Measurements from ENCODE around the gene LHFPL2.
A peak's percentile ranks its signal among the peaks of the same experiment; 100 is the strongest.

Gene LHFPL2

DNA sequence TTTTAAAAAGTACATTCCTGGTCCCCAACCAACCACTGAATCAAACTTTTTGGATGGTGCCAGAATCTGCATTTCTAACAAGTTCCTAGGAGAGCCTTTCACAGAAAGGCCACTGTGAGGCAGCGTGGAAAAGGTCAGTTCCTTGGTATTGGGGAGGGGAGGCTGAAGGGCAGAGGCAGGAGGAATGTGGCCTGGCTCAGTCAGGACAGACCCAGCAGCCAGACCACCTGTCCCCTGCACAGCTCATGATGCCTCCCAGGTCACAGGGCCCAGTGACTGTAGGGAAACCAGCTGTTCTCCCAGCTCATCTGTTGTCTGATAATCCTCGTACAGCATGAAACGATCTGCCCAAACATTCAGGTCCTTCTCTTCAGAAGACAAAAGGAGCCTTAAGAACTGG, 132.9 kb downstream of the LHFPL2 start:
- DNase-seq: no peak

DNA sequence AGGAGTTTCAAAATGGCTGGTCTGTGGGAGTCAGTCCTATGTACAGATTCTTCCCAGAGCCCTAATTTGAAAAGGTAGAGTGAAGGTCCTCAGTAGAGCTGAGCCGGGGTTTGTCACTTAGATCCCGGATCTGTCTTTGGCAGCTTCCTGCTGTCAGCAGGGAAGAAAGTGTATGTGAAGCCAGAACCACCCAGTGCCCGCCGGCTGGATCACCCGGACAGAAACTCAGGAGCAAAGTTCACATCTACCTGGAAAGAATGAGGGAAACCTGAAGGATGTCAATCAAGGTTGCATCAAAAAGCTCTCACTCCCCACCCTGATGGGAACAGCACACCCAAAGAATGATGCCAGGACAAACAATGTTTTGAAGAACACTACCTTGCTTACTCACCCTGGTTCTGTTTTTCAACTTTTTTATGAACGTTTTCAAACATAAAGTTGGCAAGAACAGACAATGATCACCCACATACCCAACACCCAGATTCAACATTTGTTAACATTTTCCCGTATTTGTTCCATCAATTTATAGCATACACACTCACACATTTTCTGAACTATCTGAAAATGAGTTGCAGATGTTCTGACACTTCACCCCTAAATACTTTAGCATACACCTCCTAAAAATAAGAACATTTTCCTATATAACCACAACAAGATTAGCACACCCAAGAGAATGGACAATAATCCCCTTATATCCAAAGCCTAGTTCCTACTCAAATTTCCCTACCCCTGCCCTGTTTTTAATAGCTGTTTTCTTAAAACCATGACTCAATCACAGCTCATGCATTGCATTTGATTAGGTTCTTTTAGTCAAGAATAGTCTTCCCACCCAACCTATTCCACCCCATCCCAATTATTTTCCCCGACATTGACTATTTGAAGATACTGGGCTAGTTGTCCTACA, 133.9 kb downstream of the LHFPL2 start:
- no peak for DNase-seq

DNA sequence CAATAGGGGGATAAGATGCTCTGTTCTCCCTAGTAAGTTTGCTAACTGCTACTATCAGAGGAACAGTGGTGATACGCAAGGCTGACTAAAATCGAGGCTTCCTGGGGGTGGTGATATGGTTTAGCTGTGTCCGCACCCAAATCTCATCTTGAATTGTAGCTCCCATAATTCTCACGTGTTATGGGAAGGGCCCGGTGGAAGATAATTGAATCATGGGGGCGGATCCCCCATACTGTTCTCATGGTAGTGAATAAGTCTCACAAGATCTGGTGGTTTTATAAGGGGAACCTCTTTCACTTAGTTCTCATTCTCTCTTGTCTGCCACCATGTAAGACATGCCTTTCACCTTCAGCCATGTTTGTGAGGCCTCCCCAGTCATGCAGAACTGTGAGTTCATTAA, 135.1 kb downstream of the LHFPL2 start:
- no peak for DNase-seq

DNA sequence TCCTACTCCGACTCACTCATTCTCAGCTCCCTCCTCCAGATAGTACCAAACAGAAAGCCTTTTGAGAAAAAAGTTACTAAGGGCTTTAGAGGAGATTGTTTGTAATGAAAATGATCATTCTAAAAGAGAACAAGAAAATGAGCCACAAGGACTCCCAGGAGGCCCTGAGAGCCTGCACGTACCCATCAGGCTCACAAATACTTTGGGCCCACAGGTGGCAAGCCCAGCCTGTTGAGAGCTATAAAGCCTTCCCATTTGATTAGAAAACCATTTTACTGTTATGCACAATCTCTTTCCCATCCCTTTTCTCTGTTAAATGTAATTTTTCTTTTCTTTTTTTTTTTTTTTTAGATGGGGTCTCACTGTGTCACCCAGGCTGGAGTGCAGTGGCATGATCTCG, 136.1 kb downstream of the LHFPL2 start:
- DNase-seq: no peak

- DNase-seq: no peak
Measured at GRCh38 chr5:78511121-78511906, 137.3 kb downstream of the LHFPL2 start.

GRCh38 chr5:78509884-78510769, 138.4 kb downstream of the LHFPL2 start:
- no peak for DNase-seq

GRCh38 chr5:78509145-78509865, 139.3 kb downstream of the LHFPL2 start:
- no peak for DNase-seq

DNA sequence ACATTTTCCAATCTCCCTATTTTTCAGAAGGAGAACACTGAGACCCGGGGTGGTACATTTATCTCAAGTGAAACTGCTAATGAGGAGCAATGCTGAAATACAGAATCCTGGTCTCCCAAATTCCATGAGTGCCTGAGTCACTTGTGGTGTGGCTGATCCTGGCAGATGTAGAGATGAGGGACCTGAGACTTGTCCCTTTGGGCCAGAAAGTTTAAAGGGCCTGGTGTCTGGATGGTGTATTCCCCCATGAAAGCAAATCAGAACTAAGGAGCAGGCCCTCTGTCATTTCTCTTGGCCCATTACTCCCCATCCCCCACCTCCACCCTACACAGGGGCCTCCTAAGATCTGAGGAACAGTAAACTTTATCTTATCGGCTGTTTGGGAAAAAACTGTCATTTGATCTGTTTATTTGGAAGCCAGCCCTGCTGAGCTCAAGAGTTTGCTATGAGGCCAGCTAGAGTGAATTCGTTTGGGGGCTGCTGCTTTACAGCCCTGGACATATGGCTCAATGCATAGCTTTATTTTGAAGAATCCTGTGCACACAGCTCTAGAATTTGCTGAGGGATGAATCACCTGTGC, 140.3 kb downstream of the LHFPL2 start:
- no peak for DNase-seq

DNA sequence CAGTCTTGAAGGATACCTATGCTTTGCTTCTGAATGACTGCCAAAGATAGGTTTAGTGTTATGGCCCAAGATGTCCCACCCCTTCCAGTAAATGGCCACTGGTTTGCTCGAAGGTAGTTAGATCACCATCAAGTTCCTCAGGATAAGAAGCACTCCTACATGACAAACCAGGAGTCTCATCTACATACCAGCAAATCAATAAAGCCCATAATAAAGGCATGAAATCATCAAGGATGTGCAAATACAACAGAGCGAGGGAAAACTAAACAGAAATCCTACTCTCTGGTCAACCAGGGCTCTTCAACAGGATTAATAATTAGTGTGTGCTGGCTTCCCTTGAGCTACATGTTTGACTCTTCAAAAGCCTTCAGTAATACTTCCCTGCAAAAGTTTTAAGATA, 141.0 kb downstream of the LHFPL2 start:
- DNase-seq: no peak

GRCh38 chr5:78506261-78507024, 142.1 kb downstream of the LHFPL2 start:
- DNase-seq: no peak

DNA sequence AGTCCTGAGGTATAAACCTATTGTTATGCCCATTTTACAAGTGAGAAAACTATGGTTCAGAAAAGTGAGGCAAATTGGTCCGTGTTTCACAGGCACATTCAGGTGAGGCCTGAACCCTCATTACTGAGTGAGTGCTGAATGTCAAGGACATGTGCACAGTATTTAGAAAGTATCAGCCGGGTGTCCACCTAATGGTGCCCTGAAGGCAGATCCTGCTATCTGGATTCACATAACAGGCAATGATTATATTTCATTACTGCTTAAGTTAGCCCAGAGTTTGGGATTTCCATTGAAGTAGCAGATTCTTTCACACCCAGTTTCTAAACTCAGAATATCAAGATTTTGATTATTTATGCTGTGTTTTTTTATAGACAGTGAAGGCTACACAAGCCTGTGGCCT, 142.7 kb downstream of the LHFPL2 start:
- no peak for DNase-seq

DNA sequence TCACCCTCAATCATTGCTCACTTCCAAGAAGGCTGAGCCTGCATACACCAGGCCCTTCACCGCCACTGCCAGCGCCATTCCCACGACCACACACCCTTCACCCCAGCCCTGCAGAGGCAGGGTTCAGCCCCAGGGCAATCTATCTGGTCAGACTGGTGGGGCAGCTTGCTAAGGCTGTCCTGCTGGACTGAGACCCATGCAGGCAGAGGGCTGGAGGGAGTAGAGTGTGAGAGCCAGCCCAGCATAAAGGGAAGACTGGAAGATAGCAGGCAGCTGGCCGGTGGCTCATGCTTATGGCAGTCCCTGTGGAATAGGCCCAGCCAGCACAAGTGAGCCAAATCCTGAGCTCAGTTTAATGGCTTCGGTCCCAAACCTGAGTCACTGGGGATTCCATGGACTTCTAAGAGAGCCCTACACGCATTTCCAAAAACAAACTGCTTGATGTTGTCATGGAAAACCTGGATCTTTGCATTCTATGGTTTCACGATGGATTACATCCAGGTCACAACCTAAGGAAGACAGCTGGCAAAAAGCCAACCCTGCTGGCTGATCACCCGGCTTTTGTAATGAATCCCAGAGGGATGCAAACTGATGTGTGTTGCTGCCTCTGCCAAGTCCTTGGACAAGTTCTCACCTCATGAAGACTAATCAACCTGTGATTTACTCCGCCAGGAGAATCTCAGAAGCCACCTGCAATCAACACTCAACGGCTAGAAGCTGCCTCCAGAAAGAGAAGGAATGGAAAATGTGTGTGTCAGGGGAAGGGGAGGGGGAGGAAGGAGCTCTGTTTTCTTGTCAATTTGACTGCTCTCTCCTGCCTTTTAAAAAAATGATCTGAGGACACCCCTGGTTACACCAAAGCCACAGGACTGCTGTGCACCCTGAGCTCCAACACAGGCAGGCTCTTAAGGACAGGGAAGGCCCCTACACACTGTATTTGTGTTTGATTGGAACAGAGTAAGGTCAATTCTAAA, 143.6 kb downstream of the LHFPL2 start:
- DNase-seq: peak; percentile 5 to 36

DNA sequence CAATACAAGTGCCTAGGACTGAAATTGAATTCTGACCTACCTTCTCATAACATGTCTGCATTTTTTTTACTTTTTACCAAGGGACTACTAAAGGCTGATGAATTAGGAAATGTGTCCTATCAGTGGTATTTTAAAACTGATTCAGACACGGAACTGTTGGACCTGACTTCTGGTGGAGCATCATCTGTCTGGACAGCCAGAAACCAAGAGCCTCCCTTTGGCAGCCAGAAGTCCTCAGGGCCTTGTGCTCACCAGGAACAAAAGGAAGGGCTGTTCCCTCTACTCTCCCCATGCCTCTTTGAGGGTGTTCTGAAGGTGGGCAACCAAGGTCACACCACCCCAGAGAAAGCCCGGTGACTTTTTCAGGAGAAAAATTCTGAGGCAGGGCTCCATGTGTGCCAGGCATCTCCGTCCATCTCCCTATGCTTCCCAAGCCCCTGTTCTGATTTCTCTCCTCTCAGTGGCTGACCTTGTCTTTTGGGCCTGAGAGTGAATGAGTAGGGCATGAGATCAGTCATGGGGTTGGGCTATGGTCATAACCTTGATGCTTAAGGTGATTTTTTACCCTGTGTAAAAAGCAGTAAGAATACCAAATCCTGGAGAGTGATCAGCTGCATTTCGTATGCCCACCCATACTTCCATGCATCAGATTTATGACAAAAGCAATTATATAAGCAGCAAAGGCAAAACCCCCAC, 144.5 kb downstream of the LHFPL2 start:
- DNase-seq: no peak

GRCh38 chr5:78501411-78502352, 146.9 kb downstream of the LHFPL2 start:
- no peak for DNase-seq

DNA sequence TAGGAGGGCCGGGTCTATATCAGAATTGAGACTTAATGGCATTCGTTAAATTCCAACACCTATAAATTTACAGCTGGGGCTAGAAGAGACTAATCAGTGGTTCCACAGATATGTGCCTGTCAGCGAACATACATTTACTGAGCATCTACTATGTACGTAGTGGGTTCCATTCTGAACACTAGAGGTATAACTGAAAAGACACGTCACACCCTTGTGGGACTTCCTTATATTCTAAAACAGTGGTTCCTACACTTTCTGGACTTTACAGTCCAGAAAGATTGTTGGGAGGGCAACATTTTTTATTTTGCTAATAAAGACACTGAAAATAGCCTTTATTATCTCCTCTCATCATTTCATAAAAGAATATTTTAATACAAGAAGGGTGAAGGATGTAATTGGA, 147.7 kb downstream of the LHFPL2 start:
- no peak for DNase-seq

DNA sequence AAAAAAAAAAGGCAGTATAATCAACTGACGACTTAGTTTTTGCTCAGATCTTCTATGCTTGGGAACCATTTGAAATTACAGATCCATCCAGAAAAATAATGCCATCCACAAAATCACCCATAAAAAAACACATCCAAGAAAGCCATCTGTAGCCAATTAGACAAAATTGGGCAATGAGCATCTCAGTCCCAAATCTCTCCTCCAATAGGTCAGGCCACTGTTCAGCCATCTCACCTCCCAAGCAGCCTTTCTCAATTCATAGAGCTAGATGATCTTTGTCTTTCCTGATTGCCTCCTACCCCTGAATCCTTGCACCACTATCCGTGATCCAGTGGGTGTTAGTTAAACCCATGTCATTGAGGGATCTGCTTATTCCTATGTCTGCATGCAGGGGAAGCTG, 148.5 kb downstream of the LHFPL2 start:
- no peak for DNase-seq

DNA sequence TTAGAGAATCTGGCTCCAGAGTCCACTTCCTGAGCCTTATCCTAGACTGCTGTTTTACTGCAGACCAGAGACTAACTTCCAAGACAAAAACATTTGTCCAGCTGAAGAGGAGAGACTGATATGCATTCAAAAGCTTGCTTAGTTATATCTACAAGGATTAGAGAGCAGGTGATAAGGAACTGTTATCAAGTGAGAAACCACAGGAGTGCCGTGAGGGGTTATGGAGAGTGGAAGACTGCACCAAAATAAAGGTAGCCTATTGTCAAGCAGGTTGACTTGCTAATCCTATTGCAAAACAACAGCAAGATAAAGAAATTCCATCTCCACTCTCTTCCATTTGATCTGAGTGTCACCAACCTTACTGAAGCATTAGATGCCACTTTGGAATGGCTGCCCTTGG, 149.1 kb downstream of the LHFPL2 start:
- no peak for DNase-seq
